Measurements from ENCODE around the gene FSD1L. TPM values are rescaled to one million over a fixed set of nuclear protein-coding genes. Genes with fewer than 3 reads are reported as not detected.

FSD1L gene
- total RNA-seq, 1 experiment from 2014 or later: 5.5 TPM

GRCh38 chr9:105593145-105593544 is 145.3 kb downstream of the FSD1L start:
- Histone ChIP-seq H4K20me1 (ENCODE audit: control insufficient read depth, insufficient read depth, insufficient read length) (no peaks in the 10 kb centered on the region), H2AK5ac (ENCODE audit: insufficient read length, low read length) (no peak overlapping the region), H3K9ac (ENCODE audit: extremely low read depth, insufficient read length, low read length) (no peak overlapping the region), H3K4me1 (ENCODE audit: insufficient read depth, low read length) (no peaks in the 10 kb centered on the region), H3K9me3 (ENCODE audit: control insufficient read depth, low read depth, low read length) (peaks cover 3% of the 10 kb centered on the region), H3K79me2 (ENCODE audit: insufficient read depth, low read length) (no peaks in the 10 kb centered on the region), H2AFZ (ENCODE audit: low read length) (no peak overlapping the region), H4K8ac (replicated peaks; ENCODE audit: insufficient read length, low read depth, low read length) (no peak overlapping the region), H3K27ac (ENCODE audit: insufficient read length, low read depth, low read length) (no peak overlapping the region), H3K56ac (ENCODE audit: insufficient read length, low read depth, low read length) (no peak overlapping the region), H4K5ac (ENCODE audit: insufficient read length, low read depth, low read length) (no peak overlapping the region), H2BK5ac (ENCODE audit: insufficient read length, low read length) (no peak overlapping the region), H3K4ac (ENCODE audit: low read depth, low read length) (no peak overlapping the region), H3K79me1 (ENCODE audit: insufficient read depth, low read depth, low read length, poor library complexity, severe bottlenecking) (no peaks in the 10 kb centered on the region), H3K27me3 (ENCODE audit: insufficient read depth, low read length) (no peaks in the 10 kb centered on the region), H3K23me2 (ENCODE audit: insufficient read length, low read depth, low read length, poor library complexity, severe bottlenecking) (no peaks in the 10 kb centered on the region), H3T11ph (ENCODE audit: low read length) (no peak overlapping the region), H2BK15ac (ENCODE audit: low read depth, low read length) (no peak overlapping the region), H3K23ac (ENCODE audit: insufficient read length, low read depth, low read length) (no peak overlapping the region), H2BK12ac (ENCODE audit: insufficient read length, low read depth, low read length) (no peak overlapping the region), H2BK120ac (ENCODE audit: low read depth, low read length, poor library complexity, severe bottlenecking) (no peak overlapping the region), H2BK20ac (ENCODE audit: low read depth, low read length, poor library complexity, severe bottlenecking) (no peak overlapping the region), H3K4me2 (ENCODE audit: insufficient read depth, insufficient read length, low read length) (no peak overlapping the region), H3K18ac (ENCODE audit: insufficient read length, low read depth, low read length) (no peak overlapping the region), H3K14ac (ENCODE audit: insufficient read depth, low read length) (no peak overlapping the region), H4K91ac (ENCODE audit: insufficient read length, low read depth, low read length) (no peak overlapping the region)
- H3K9me3 Mint-ChIP-seq: peaks cover 0 to 14% of the 10 kb centered on the region in 2 experiments; a peak in 4 of 5 replicates
- no peak for DNase-seq
- no peaks in the 10 kb centered on the region for H3K4me1 Mint-ChIP-seq
- no peak overlapping the region for H3K27ac Mint-ChIP-seq
- peaks cover 2% of the 10 kb centered on the region; the same call in 1 of the 2 replicates for H3K27me3 Mint-ChIP-seq (ENCODE audit: low read depth)
- no CpG with 5 or more reads among the region's 3 CpGs for WGBS (ENCODE audit: extremely low coverage, insufficient read length, low lambda C conversion rate)
- H3K4me3 Mint-ChIP-seq: no peak overlapping the region
- TF ChIP-seq CTCF (conservative IDR thresholded peaks at IDR 0.05): no peak
- peaks cover 0 to 27% (median 18%) of the 10 kb centered on the region in 3 experiments; a peak in 6 of 7 replicates for H3K36me3 Mint-ChIP-seq (ENCODE audit: insufficient read depth in 1 of 3, low read depth in 3 of 3)

Other genes with a start within 250 kb of the FSD1L start
- gene SLC44A1, start 203.4 kb upstream of the FSD1L start, total RNA-seq (2021): 59.6 and 60.7 TPM in 2 replicates
- gene FKTN, start 110.1 kb downstream of the FSD1L start, total RNA-seq (2021): 13.6 and 14.3 TPM in 2 replicates
- 0.50 and 1.1 TPM in 2 replicates for gene TAL2, start 214.4 kb downstream of the FSD1L start, total RNA-seq (2021)
- 14.5 and 17.1 TPM in 2 replicates for gene TMEM38B, start 246.5 kb downstream of the FSD1L start, total RNA-seq (2021)

Measured in H9 (cell line).